SU-DHL-6 (cell line): ENCODE data around the gene CLEC4A.

Experiments
- H2AFZ ChIP-seq: fragments of 200-600 bp; sonication (generic); 2 replicates; pipeline ENCODE4 v1.6.1; 2014; ENCODE audit warnings: low read depth, mild to moderate bottlenecking, moderate library complexity, mixed read lengths, antibody characterized with exemption, low read length; ENCODE audit not compliant: severe bottlenecking
- H3F3A ChIP-seq: fragments of 200-600 bp; shearing (Covaris generic); 2 replicates; pipeline ENCODE4 v1.6.0; 2016; ENCODE audit warnings: antibody characterized with exemption, mild to moderate bottlenecking; ENCODE audit not compliant: insufficient read depth
- H3K27ac ChIP-seq: fragments of 200-600 bp; sonication (generic); 2 replicates; pipeline ENCODE4 v1.5.1; 2016; ENCODE audit warnings: low read depth, mild to moderate bottlenecking, low read length, moderate library complexity, mixed read lengths
- H3K27me3 ChIP-seq: fragments of 200-600 bp; sonication (generic), shearing (Covaris generic); 2 replicates; pipeline ENCODE4 v1.6.0; 2014; ENCODE audit warnings: mild to moderate bottlenecking, low read length
- H3K36me3 ChIP-seq: fragments of 200-600 bp; sonication (generic); 2 replicates; pipeline ENCODE4 v1.6.1; 2014; ENCODE audit warnings: mild to moderate bottlenecking, low read length, mixed read lengths
- H3K4me2 ChIP-seq: fragments of 300-600, 200-600 bp; shearing (Covaris generic), sonication (generic); 2 replicates; pipeline ENCODE4 v1.6.0; 2014; ENCODE audit warnings: low read length, low read depth, mild to moderate bottlenecking; ENCODE audit not compliant: poor library complexity, severe bottlenecking
- H3K4me3 ChIP-seq: fragments of 200-600 bp; sonication (generic); 2 replicates; pipeline ENCODE4 v1.5.1; 2014; ENCODE audit warnings: antibody characterized with exemption, low read length, mild to moderate bottlenecking, mixed read lengths; ENCODE audit not compliant: insufficient read depth, poor library complexity, severe bottlenecking
- H3K79me2 ChIP-seq: fragments of 200-600 bp; sonication (generic); 2 replicates; pipeline ENCODE4 v1.6.1; 2014; ENCODE audit warnings: mild to moderate bottlenecking, low read length, moderate library complexity; ENCODE audit not compliant: insufficient read depth
- H3K9ac ChIP-seq: fragments of 200-600 bp; sonication (generic); 2 replicates; pipeline ENCODE4 v1.7.0; 2014; ENCODE audit warnings: mild to moderate bottlenecking, low read length
- H3K9me2 ChIP-seq: fragments of 200-600 bp; sonication (generic); replicated peaks from 2 replicates; pipeline ENCODE4 v1.6.1; 2014; ENCODE audit warnings: low read length; ENCODE audit not compliant: insufficient read depth
- H3K9me3 ChIP-seq: fragments of 200-600 bp; sonication (generic); 2 replicates; pipeline ENCODE4 v1.6.1; 2014; ENCODE audit warnings: low read length, mixed read lengths; ENCODE audit not compliant: insufficient read depth
- H4K20me1 ChIP-seq: fragments of 200-600 bp; sonication (generic); 2 replicates; pipeline ENCODE4 v1.6.1; 2014; ENCODE audit warnings: low read depth, mild to moderate bottlenecking, antibody characterized with exemption, low read length, moderate library complexity, mixed read lengths
- EZH2phosphoT487 ChIP-seq: fragments of 200-600 bp; sonication (generic), shearing (Covaris generic); conservative IDR thresholded peaks from 2 replicates; pipeline ENCODE4 v1.6.1; 2018; ENCODE audit warnings: mild to moderate bottlenecking, antibody characterized with exemption, low read length, moderate library complexity, mixed read lengths
- TF ChIP-seq, protein P1 (sequence below): fragments of 200-600 bp; sonication (generic); IDR thresholded peaks from one replicate; pipeline ENCODE4 v1.5.1; 2017; ENCODE audit warnings: antibody characterized with exemption, mild to moderate bottlenecking, low read length, moderate library complexity; ENCODE audit not compliant: insufficient read depth, poor library complexity, severe bottlenecking

The CLEC4A gene

DNA sequence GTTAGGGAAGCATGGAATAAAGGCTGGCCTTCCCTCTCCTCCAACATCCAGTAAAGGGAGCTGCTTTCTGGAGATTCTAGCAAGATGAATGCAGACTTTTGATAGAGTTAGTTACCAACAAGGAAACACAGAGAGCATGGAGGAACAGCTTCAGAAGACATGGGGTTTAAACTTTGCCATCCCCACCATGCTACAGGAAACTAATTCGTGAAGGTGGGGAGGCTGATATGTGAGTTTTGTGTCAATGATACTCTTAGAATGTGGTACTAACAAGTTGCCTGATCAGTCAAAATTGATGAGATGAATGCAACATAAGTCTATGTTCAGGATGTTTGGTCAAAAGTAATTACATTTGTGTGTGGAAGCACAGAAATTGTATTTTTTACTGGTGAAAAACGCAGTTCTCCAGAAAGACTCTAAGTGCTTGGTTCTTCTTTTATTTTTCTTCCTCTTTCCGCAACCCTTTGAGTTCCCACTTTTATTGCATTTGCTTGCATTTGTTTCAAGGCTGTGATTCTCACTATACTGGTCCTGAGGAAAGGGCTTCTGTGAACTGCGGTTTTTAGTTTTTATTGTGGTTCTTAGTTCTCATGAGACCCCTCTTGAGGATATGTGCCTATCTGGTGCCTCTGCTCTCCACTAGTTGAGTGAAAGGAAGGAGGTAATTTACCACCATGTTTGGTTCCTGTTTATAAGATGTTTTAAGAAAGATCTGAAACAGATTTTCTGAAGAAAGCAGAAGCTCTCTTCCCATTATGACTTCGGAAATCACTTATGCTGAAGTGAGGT is at the start of gene CLEC4A:
Gene CLEC4A (plus strand): TSS at position 494 of the 789 bp plus-strand sequence. CDS start 262 bp downstream, at position 756.
- no peak for TF ChIP-seq EZH2phosphoT487
- TF ChIP-seq, protein P1, sequence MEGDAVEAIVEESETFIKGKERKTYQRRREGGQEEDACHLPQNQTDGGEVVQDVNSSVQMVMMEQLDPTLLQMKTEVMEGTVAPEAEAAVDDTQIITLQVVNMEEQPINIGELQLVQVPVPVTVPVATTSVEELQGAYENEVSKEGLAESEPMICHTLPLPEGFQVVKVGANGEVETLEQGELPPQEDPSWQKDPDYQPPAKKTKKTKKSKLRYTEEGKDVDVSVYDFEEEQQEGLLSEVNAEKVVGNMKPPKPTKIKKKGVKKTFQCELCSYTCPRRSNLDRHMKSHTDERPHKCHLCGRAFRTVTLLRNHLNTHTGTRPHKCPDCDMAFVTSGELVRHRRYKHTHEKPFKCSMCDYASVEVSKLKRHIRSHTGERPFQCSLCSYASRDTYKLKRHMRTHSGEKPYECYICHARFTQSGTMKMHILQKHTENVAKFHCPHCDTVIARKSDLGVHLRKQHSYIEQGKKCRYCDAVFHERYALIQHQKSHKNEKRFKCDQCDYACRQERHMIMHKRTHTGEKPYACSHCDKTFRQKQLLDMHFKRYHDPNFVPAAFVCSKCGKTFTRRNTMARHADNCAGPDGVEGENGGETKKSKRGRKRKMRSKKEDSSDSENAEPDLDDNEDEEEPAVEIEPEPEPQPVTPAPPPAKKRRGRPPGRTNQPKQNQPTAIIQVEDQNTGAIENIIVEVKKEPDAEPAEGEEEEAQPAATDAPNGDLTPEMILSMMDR = no peak
- Histone ChIP-seq H3K9me2 (no peaks in the 10 kb centered on the region), H3F3A (no peaks in the 10 kb centered on the region), H4K20me1 (no peaks in the 10 kb centered on the region), H3K4me3 (no peak within 1 kb of the TSS), H3K79me2 (no peaks in the 10 kb centered on the region), H2AFZ (no peak within 1 kb of the TSS), H3K27ac (no peak within 1 kb of the TSS), H3K9ac (no peak within 1 kb of the TSS), H3K36me3 (no peaks in the 10 kb centered on the region), H3K4me2 (no peak within 1 kb of the TSS), H3K9me3 (no peaks in the 10 kb centered on the region), H3K27me3 (no peaks in the 10 kb centered on the region)

DNA sequence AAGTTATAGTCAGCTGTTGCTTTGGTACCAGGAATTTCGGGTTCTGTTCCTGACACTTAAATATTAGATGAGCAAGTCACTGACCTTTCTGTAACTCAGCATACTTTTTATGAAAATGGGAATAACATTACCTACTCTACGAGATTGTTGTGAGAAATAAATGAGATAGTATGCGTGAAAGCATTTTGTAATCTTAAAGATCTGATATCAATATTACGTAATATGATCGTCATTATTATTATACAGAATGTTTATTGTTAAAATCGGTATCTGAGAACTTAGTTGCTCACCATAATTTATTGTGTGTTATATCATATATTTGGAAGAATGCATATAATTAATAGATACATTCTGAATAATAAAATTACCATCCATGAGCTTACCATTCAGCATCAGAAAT is 47.5 kb upstream of the CLEC4A start:
- Histone ChIP-seq H3K79me2 (no peaks in the 10 kb centered on the region), H3K9ac (no peak overlapping the region), H3F3A (no peaks in the 10 kb centered on the region), H3K36me3 (no peaks in the 10 kb centered on the region), H3K9me3 (no peaks in the 10 kb centered on the region), H3K9me2 (no peaks in the 10 kb centered on the region), H3K4me3 (no peak overlapping the region), H3K27me3 (no peaks in the 10 kb centered on the region), H4K20me1 (no peaks in the 10 kb centered on the region), H2AFZ (no peak overlapping the region), H3K4me2 (no peak overlapping the region), H3K27ac (no peak overlapping the region)
- TF ChIP-seq, protein P1 = no peak
- TF ChIP-seq EZH2phosphoT487 = no peak

DNA sequence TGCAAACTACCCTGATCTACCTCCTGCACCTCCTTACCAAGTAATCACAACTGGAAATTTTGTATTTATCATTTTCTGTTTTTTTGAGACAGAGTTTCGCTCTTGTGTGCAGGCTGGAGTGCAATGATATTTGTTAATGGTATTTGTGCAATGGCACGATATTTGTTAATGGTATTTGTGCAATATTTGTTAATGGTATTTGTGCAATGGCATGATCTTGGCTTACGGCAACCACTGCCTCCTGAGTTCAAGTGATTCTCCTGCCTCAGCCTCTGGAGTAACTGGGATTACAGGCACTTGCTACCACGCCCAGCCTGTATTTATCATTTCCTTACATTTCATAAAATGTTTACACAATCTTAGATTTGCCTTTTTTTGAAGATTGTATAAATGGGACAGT is 47.1 kb upstream of the CLEC4A start:
- Histone ChIP-seq H3K27ac (no peak overlapping the region), H3K79me2 (peaks cover 1% of the 10 kb centered on the region; the same call in 1 of the 2 replicates), H4K20me1 (no peaks in the 10 kb centered on the region), H3K9me2 (no peaks in the 10 kb centered on the region), H3K27me3 (no peaks in the 10 kb centered on the region), H3K36me3 (no peaks in the 10 kb centered on the region), H2AFZ (no peak overlapping the region), H3K9me3 (no peaks in the 10 kb centered on the region), H3F3A (no peaks in the 10 kb centered on the region), H3K9ac (no peak overlapping the region), H3K4me3 (no peak overlapping the region), H3K4me2 (no peak overlapping the region)
- TF ChIP-seq, protein P1 = no peak
- TF ChIP-seq EZH2phosphoT487 = no peak
